ENCODE data around the gene LHFPL3. TPM values are rescaled to one million over a fixed set of nuclear protein-coding genes. Genes with fewer than 3 reads are reported as not detected.

Gene LHFPL3
- total RNA-seq, 4 donors from 2014 or later, result not detected

DNA sequence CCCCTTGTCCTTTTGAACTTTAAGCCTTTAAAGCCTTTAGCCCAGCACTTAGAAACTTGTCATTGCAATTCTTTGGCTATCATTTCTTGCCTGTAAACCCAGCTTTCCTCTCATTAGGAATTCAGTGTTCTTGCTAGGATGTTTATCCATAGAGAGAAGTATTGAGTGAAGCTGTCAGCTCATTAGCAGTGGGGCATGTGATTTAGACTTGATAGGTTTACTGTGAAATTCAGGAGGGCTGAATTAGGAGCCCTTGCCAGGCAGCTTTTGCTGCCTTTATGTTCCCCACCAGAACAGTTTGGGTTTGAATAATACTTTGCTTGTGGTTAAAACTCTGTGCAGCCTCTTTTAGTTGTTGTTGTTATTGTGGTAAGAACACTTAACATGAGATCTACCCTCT, 39.5 kb downstream of the LHFPL3 start:
- TF ChIP-seq, protein P1, sequence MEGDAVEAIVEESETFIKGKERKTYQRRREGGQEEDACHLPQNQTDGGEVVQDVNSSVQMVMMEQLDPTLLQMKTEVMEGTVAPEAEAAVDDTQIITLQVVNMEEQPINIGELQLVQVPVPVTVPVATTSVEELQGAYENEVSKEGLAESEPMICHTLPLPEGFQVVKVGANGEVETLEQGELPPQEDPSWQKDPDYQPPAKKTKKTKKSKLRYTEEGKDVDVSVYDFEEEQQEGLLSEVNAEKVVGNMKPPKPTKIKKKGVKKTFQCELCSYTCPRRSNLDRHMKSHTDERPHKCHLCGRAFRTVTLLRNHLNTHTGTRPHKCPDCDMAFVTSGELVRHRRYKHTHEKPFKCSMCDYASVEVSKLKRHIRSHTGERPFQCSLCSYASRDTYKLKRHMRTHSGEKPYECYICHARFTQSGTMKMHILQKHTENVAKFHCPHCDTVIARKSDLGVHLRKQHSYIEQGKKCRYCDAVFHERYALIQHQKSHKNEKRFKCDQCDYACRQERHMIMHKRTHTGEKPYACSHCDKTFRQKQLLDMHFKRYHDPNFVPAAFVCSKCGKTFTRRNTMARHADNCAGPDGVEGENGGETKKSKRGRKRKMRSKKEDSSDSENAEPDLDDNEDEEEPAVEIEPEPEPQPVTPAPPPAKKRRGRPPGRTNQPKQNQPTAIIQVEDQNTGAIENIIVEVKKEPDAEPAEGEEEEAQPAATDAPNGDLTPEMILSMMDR (IDR thresholded peaks at IDR 0.05), result no peak
- no peak for TF ChIP-seq POLR2A (IDR thresholded peaks at IDR 0.05)
- Histone ChIP-seq H3K36me3 (no peaks in the 10 kb centered on the region), H3K4me1 (no peaks in the 10 kb centered on the region), H3K9me3 (no peaks in the 10 kb centered on the region), H3K27ac (no peak overlapping the region), H3K4me3 (no peak overlapping the region), H3K27me3 (no peaks in the 10 kb centered on the region)
- DNase-seq, result no peak

DNA sequence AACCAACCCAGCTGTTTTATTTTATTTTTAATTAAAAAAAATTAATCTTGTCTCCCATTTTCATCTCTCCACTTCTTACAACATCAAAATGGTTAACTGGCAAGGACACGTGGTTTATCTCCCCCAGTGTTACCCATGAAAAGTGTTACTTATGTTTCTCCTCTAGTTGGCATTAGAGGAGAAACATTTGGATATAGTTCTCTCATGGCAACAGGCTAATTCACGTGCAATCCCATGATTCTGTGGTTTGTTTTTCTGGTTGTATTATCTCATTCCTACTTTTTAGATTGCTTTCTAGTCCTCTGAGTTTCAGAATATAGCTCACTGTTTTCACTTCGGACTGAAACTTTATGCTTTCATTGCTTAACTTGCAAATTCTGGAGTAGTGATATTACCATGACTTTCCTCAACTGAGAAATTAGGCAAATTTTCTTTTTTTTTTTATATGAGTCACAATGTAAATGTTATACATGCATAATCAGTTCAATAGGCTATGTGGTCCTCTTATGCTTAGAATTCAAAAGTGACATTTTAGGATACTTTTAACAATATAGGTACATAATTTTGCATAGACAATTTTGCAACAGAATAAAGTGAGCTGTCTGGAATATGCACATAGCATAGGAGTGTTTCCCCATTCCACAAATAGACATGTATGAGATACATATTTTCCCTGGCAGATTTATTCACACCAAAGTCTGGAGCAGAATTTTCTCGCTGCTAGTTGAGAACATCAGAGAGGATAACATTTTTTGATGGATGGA, 43.0 kb downstream of the LHFPL3 start:
- H3K27ac ChIP-seq, result no peak overlapping the region
- H3K27me3 ChIP-seq, result no peaks in the 10 kb centered on the region
- no peak for TF ChIP-seq POLR2A (IDR thresholded peaks at IDR 0.05)
- TF ChIP-seq, protein P1 (IDR thresholded peaks at IDR 0.05), result no peak
- DNase-seq, result no peak
- no peaks in the 10 kb centered on the region for H3K9me3 ChIP-seq
- no peaks in the 10 kb centered on the region for H3K4me1 ChIP-seq
- H3K4me3 ChIP-seq, result no peak overlapping the region
- H3K36me3 ChIP-seq, result no peaks in the 10 kb centered on the region

DNA sequence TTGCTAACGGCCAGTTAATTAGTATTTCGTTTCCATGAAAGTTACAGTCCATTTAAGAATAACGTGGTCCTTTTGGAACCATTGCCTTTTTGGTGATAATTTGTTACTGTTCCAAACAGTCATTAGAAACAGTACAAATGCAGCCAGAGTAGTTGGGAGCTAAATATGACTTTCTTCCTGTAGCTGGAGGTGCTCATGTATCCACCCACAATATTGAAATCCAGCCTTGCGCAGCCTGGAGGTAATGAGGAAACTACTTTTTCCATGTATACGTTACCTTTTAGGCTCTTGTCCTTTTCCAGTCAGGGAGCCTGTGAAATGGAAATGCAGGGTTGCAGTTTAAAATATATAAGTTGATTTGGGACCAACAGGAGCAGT, 43.6 kb downstream of the LHFPL3 start:
- H3K4me1 ChIP-seq, result no peaks in the 10 kb centered on the region
- no peaks in the 10 kb centered on the region for H3K36me3 ChIP-seq
- no peak overlapping the region for H3K27ac ChIP-seq
- no peak for DNase-seq
- no peak for TF ChIP-seq POLR2A (IDR thresholded peaks at IDR 0.05)
- TF ChIP-seq, protein P1 (IDR thresholded peaks at IDR 0.05), result no peak
- H3K4me3 ChIP-seq, result no peak overlapping the region
- no peaks in the 10 kb centered on the region for H3K27me3 ChIP-seq
- no peaks in the 10 kb centered on the region for H3K9me3 ChIP-seq

DNA sequence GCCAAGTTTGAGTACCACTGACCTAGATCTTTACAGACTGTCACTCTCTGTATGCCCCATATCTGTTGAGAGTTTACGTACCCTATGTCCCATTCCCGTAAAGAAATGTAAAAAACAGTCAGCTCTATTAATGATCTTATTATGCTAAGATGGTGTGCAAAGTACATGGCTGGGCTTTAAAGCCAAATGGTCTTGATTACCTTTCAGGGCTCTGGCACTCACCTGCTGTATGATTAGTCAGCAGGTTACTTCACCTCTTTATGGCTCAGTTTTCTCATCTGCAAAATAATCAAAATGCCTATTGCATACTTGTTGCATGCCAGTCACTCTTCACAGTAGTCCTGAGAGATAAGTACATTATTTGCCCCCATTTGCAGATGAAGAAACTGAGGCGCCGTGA, 54.2 kb downstream of the LHFPL3 start:
- Histone ChIP-seq H3K27ac (no peak overlapping the region), H3K4me3 (no peak overlapping the region), H3K9me3 (no peaks in the 10 kb centered on the region), H3K36me3 (no peaks in the 10 kb centered on the region), H3K27me3 (no peaks in the 10 kb centered on the region), H3K4me1 (no peaks in the 10 kb centered on the region)
- DNase-seq, result no peak
- TF ChIP-seq, protein P1 (IDR thresholded peaks at IDR 0.05), result no peak
- TF ChIP-seq POLR2A (IDR thresholded peaks at IDR 0.05), result no peak

DNA sequence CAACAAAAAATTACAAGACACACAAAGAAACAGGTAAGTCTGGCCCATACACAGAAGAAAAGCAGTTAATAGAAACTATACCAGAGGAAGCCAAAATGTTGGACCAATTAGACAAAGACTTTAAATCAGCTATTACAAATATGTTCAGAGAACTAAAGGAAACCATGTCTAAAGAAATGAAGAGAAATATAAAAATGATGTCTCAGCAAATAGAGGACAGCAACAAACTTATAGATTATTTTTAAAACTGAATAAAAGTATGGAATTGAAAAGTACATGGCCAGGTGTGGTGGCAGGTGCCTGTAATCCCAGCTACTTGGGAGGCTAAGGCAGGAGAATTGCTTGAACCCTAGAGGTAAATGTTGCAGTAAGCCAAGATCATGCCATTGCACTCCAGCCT, 58.5 kb downstream of the LHFPL3 start:
- H3K4me3 ChIP-seq, result no peak overlapping the region
- H3K27me3 ChIP-seq, result no peaks in the 10 kb centered on the region
- H3K4me1 ChIP-seq, result no peaks in the 10 kb centered on the region
- no peak for DNase-seq
- no peak for TF ChIP-seq POLR2A (IDR thresholded peaks at IDR 0.05)
- TF ChIP-seq, protein P1 (IDR thresholded peaks at IDR 0.05), result no peak
- H3K9me3 ChIP-seq, result peaks cover 0 to 6% (median 0%) of the 10 kb centered on the region in 4 donors
- no peak overlapping the region for H3K27ac ChIP-seq
- H3K36me3 ChIP-seq, result no peaks in the 10 kb centered on the region

Measured in Peyer's patch (tissue), 4 donors.